Measurements from ENCODE around the gene MZB1. TPM values are rescaled to one million over a fixed set of nuclear protein-coding genes. Genes with fewer than 3 reads are reported as not detected.
"Not testable (repeated sequence)": the region's sequence is repeated elsewhere in the genome, so short reads cannot be mapped to it uniquely, and the experiment has no call there.

Gene MZB1
- total and polyA plus RNA-seq, 2 of the 13 experiments (the other 11 are each of a cell fraction or from before 2014, with no cell fraction given), result 0.31 to 0.40 TPM

DNA sequence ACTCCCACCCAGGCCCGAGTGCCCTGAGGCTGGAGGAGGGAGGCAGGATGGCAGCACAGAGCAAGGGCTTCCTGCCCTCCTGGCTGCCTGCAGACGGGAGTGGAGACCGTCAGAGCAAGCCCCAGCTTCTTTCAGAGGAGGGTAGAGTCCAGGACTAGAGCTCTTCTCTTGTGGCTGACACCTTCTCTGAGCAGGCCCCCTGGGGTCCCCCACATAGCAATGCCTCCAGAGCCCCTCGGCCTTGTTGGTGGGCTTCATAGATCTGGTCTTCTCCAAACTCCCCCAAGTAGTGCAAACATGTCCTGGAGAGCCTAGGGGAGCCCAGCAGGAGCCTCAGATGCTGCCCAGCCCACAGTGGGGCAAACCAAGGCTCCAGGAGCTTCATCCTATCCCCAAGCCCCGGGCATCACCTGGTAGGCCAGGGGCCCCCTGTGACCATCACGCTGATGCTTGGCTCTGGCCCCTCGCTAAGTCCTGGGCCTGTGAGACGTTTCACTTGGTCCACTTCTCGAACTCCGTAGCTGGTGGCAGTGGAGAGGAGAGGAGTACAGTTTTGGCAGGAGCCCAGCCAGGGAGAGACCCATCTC lies 2.0 kb downstream of the MZB1 start (continued):
- TF ChIP-seq, protein P1, sequence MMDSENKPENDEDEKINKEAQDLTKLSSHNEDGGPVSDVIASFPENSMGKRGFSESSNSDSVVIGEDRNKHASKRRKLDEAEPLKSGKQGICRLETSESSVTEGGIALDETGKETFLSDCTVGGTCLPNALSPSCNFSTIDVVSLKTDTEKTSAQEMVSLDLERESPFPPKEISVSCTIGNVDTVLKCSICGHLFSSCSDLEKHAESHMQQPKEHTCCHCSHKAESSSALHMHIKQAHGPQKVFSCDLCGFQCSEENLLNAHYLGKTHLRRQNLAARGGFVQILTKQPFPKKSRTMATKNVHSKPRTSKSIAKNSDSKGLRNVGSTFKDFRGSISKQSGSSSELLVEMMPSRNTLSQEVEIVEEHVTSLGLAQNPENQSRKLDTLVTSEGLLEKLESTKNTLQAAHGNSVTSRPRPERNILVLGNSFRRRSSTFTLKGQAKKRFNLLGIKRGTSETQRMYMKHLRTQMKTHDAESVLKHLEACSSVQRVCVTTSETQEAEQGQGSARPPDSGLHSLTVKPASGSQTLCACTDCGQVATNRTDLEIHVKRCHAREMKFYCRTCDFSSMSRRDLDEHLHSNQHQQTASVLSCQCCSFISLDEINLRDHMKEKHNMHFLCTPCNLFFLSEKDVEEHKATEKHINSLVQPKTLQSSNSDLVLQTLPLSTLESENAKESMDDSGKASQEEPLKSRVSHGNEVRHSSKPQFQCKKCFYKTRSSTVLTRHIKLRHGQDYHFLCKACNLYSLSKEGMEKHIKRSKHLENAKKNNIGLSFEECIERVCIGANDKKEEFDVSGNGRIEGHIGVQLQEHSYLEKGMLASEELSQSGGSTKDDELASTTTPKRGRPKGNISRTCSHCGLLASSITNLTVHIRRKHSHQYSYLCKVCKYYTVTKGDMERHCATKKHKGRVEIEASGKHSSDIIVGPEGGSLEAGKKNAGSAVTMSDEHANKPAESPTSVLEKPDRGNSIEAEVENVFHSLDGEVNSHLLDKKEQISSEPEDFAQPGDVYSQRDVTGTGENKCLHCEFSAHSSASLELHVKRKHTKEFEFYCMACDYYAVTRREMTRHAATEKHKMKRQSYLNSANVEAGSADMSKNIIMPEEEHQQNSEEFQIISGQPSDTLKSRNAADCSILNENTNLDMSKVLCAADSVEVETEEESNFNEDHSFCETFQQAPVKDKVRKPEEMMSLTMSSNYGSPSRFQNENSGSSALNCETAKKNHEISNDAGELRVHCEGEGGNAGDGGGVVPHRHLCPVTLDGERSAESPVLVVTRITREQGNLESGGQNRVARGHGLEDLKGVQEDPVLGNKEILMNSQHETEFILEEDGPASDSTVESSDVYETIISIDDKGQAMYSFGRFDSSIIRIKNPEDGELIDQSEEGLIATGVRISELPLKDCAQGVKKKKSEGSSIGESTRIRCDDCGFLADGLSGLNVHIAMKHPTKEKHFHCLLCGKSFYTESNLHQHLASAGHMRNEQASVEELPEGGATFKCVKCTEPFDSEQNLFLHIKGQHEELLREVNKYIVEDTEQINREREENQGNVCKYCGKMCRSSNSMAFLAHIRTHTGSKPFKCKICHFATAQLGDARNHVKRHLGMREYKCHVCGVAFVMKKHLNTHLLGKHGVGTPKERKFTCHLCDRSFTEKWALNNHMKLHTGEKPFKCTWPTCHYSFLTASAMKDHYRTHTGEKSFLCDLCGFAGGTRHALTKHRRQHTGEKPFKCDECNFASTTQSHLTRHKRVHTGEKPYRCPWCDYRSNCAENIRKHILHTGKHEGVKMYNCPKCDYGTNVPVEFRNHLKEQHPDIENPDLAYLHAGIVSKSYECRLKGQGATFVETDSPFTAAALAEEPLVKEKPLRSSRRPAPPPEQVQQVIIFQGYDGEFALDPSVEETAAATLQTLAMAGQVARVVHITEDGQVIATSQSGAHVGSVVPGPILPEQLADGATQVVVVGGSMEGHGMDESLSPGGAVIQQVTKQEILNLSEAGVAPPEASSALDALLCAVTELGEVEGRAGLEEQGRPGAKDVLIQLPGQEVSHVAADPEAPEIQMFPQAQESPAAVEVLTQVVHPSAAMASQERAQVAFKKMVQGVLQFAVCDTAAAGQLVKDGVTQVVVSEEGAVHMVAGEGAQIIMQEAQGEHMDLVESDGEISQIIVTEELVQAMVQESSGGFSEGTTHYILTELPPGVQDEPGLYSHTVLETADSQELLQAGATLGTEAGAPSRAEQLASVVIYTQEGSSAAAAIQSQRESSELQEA (CRISPR knock-in tag; IDR thresholded peaks at IDR 0.05; ENCODE audit: not compliant biosample characterization), result peak; percentile 18
- TF ChIP-seq MIER3 (CRISPR knock-in tag; IDR thresholded peaks at IDR 0.05; ENCODE audit: borderline replicate concordance), result no peak

DNA sequence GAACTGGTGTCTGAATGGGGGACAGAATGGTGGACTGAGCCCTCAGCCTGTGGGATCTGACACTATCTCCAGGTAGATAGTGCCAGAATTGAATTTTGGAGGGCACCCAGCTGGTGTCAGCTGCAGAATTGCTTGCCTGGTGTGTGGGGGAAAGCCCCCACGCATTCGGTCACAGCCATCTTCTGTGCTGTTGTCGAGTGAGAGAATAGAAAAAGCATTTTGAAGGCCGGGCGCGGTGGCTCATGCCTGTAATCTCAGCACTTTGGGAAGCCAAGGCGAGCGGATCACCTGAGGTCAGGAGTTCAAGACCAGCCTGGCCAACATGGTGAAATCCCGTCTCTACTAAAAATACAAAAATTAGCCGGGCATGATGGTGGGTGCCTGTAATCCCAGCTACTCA lies 2.8 kb downstream of the MZB1 start:
- POLR2A ChIA-PET, result interaction anchor here (1.4 to 3.0 kb wide), 3 partner anchors 19 to 116 kb away, joined by 4 to 12 read pairs (median 10); partner anchors contain the start of gene PAIP2
- H3K9me3 ChIP-seq (ENCODE audit: low read length); ATAC-seq; H3K4me3 ChIP-seq (replicated peaks in 1 of 3; ENCODE audit: insufficient read depth in 1 of 3, low read depth in 2 of 3, low read length in 3 of 3); H3K9ac ChIP-seq (ENCODE audit: insufficient read depth, low read depth, low read length); intact Hi-C loops (cut with micrococcal nuclease; ENCODE audit: unreplicated experiment); H4K20me1 ChIP-seq (ENCODE audit: insufficient read depth, low read length); FAIRE-seq; DNase-seq (ENCODE audit: low spot score); H3K27ac ChIP-seq (ENCODE audit: extremely low read length, insufficient read depth, low read length); CTCF ChIA-PET (ENCODE audit: low intra/inter-chr PET ratio, low total read pairs); BruUV-seq (replicated peaks); H2AFZ ChIP-seq (ENCODE audit: low read length); H3K4me2 ChIP-seq (ENCODE audit: low read depth, low read length); H3K27me3 ChIP-seq (ENCODE audit: control insufficient read depth in 1 of 2, insufficient read depth in 2 of 2, low read length in 2 of 2); H3K36me3 ChIP-seq (replicated peaks in 1 of 2; ENCODE audit: control insufficient read depth in 1 of 2, insufficient read depth in 2 of 2, low read length in 2 of 2); in situ Hi-C loops (cut with HindIII; ENCODE audit: extremely low pct_ligation_motif_present, low pct_unique_long_range_greater_than_20kb): not testable (repeated sequence)
- Histone ChIP-seq H3K79me2 (ENCODE audit: insufficient read depth, low read length) (peaks cover 14% of the 10 kb centered on the region), H3K4me1 (ENCODE audit: insufficient read depth, low read length) (peaks cover 81% of the 10 kb centered on the region)
- WGBS (ENCODE audit: low lambda C conversion rate), result 62% methylated on average over 9 of the region's 10 CpGs
